H1 (cell line): ENCODE measurements around the gene STRN4. TPM values are rescaled to one million over a fixed set of nuclear protein-coding genes. Genes with fewer than 3 reads are reported as not detected.

Source experiments
- CTCF ChIA-PET: fragments of 300-600 bp; sonication (Branson Sonifier 250); formaldehyde crosslinking; loops from one replicate; lab custom pipeline; 2021; ENCODE audit not compliant: partially characterized antibody; lab: Charles Lee
- POLR2A ChIA-PET: fragments of 300-600 bp; sonication (Branson Sonifier 250); formaldehyde crosslinking; loops from one replicate; lab custom pipeline; 2021; ENCODE audit warnings: inconsistent platforms; ENCODE audit not compliant: partially characterized antibody; lab: Charles Lee
- DNase-seq, 2 experiments: peaks; one replicate each; pipeline versions ENCODE4 v3.0.0 to v3.0.0-alpha.2; 2010 to 2022; ENCODE audit warnings: low spot score in 2 of 2, low read depth in 1 of 2, mixed read lengths in 1 of 2
- FAIRE-seq: peaks from 2 replicates; lab custom pipeline; 2011; peaks lifted over from hg19 to GRCh38; lab: Jason Lieb, UNC
- H2AFZ ChIP-seq: 2 replicates; pipeline ENCODE4 v1.8.1; 2012; ENCODE audit warnings: low read length, inconsistent platforms
- H2AK5ac ChIP-seq: 2 replicates; pipeline ENCODE4 v1.6.1; 2013; ENCODE audit warnings: low read depth, low read length
- H2BK120ac ChIP-seq: replicated peaks from 2 replicates; pipeline ENCODE3; 2013; ENCODE audit warnings: low read depth, low read length, inconsistent platforms
- H2BK12ac ChIP-seq: 2 replicates; pipeline ENCODE4 v1.6.1; 2013; ENCODE audit warnings: low read depth, low read length
- H2BK15ac ChIP-seq: 2 replicates; pipeline ENCODE4 v1.6.1; 2013; ENCODE audit warnings: low read length
- H2BK20ac ChIP-seq: 2 replicates; pipeline ENCODE4 v1.6.1; 2013; ENCODE audit warnings: low read length
- H2BK5ac ChIP-seq: 2 replicates; pipeline ENCODE4 v1.6.1; 2013; ENCODE audit warnings: low read depth, low read length
- H3K14ac ChIP-seq: 2 replicates; pipeline ENCODE4 v1.6.1; 2013; ENCODE audit warnings: inconsistent platforms; ENCODE audit not compliant: insufficient read length
- H3K18ac ChIP-seq: 2 replicates; pipeline ENCODE4 v1.6.1; 2013; ENCODE audit warnings: low read length; ENCODE audit errors: extremely low read depth
- H3K23ac ChIP-seq: 2 replicates; pipeline ENCODE4 v1.6.1; 2013; ENCODE audit warnings: inconsistent platforms; ENCODE audit not compliant: insufficient read length
- H3K23me2 ChIP-seq: 2 replicates; pipeline ENCODE4 v1.6.1; 2013; ENCODE audit warnings: low read depth, low read length
- H3K27ac ChIP-seq: 2 replicates; pipeline ENCODE4 v1.6.1; 2011; ENCODE audit warnings: low read depth, low read length, inconsistent platforms
- H3K27me3 ChIP-seq, 4 experiments: replicated peaks in 1 of 4; 1 replicate in 1 of 4; 2 replicates in 3 of 4; pipeline versions ENCODE4 v1.6.1 to v1.8.1; 2011 to 2013; ENCODE audit warnings: low read length in 3 of 4, mild to moderate bottlenecking in 3 of 4, inconsistent platforms in 2 of 4, mixed read lengths in 2 of 4, moderate library complexity in 1 of 4; ENCODE audit not compliant: control insufficient read depth in 3 of 4, insufficient read depth in 3 of 4; ENCODE audit errors: extremely low read depth in 1 of 4
- H3K36me3 ChIP-seq, 4 experiments: 2 replicates each; pipeline versions ENCODE4 v1.6.1 to v1.8.1; 2011 to 2013; ENCODE audit warnings: mild to moderate bottlenecking in 4 of 4, low read length in 3 of 4, moderate library complexity in 2 of 4, control low read depth in 1 of 4, inconsistent platforms in 1 of 4; ENCODE audit not compliant: insufficient read depth in 4 of 4, control insufficient read depth in 2 of 4
- H3K4ac ChIP-seq: replicated peaks from 2 replicates; pipeline ENCODE3; 2013; ENCODE audit warnings: low read length, low read depth, mixed read lengths, inconsistent platforms; ENCODE audit not compliant: insufficient read length
- H3K4me1 ChIP-seq, 4 experiments: replicated peaks in 1 of 4; 1 replicate in 1 of 4; 2 replicates in 3 of 4; pipeline versions ENCODE4 v1.6.1 to v1.8.1; 2011 to 2013; ENCODE audit warnings: low read length in 3 of 4, inconsistent platforms in 2 of 4, mixed read lengths in 1 of 4; ENCODE audit not compliant: insufficient read depth in 4 of 4, control insufficient read depth in 3 of 4
- H3K4me2 ChIP-seq, 2 experiments: 2 replicates each; pipeline versions ENCODE4 v1.6.1 to v1.8.1; 2011 to 2013; ENCODE audit warnings: low read depth in 2 of 2, low read length in 2 of 2, control low read depth in 1 of 2, inconsistent platforms in 1 of 2, mild to moderate bottlenecking in 1 of 2; ENCODE audit not compliant: insufficient read depth in 1 of 2
- H3K4me3 ChIP-seq, 4 experiments: fragments of 200-600, 300-600 bp in 1 of 4; sonication (generic), shearing (Covaris generic), sonication (Bioruptor Twin) in 1 of 4; 2 replicates each; pipeline versions ENCODE4 v1.5.1 to v1.8.1; 2011 to 2016; ENCODE audit warnings: low read length in 4 of 4, low read depth in 3 of 4, control low read depth in 2 of 4, inconsistent platforms in 2 of 4, mild to moderate bottlenecking in 2 of 4, mixed read lengths in 1 of 4, moderate library complexity in 1 of 4; ENCODE audit not compliant: insufficient read depth in 2 of 4; ENCODE audit errors: extremely low read depth in 1 of 4
- H3K56ac ChIP-seq: replicated peaks from 2 replicates; pipeline ENCODE3; 2013; ENCODE audit warnings: low read depth, mild to moderate bottlenecking, mixed read lengths, low read length, inconsistent platforms; ENCODE audit not compliant: insufficient read length
- H3K79me1 ChIP-seq: 2 replicates; pipeline ENCODE4 v1.6.1; 2013; ENCODE audit warnings: low read depth, low read length, control low read depth
- H3K79me2 ChIP-seq, 2 experiments: 2 replicates each; pipeline versions ENCODE4 v1.6.1 to v1.8.1; 2012 to 2013; ENCODE audit warnings: low read length in 2 of 2, mild to moderate bottlenecking in 2 of 2, inconsistent platforms in 1 of 2; ENCODE audit not compliant: insufficient read depth in 2 of 2, control insufficient read depth in 1 of 2
- H3K9ac ChIP-seq, 4 experiments: replicated peaks in 1 of 4; 1 replicate in 1 of 4; 2 replicates in 3 of 4; pipeline versions ENCODE4 v1.6.1 to v1.8.1; 2011 to 2013; ENCODE audit warnings: low read depth in 3 of 4, low read length in 3 of 4, control low read depth in 2 of 4, mild to moderate bottlenecking in 2 of 4, moderate library complexity in 2 of 4, inconsistent platforms in 1 of 4; ENCODE audit errors: extremely low read depth in 1 of 4
- H3K9me3 ChIP-seq, 2 experiments: 2 replicates each; pipeline versions ENCODE4 v1.6.1 to v1.8.1; 2012 to 2013; ENCODE audit warnings: mild to moderate bottlenecking in 2 of 2, moderate library complexity in 2 of 2, control low read depth in 1 of 2, inconsistent platforms in 1 of 2, low read depth in 1 of 2, low read length in 1 of 2, mixed read lengths in 1 of 2; ENCODE audit not compliant: insufficient read depth in 2 of 2
- H4K20me1 ChIP-seq, 2 experiments: replicated peaks in 1 of 2; 2 replicates each; pipeline versions ENCODE3 to v1.8.1; 2011 to 2013; ENCODE audit warnings: inconsistent platforms in 2 of 2, low read length in 2 of 2, mild to moderate bottlenecking in 1 of 2; ENCODE audit not compliant: insufficient read depth in 2 of 2, control insufficient read depth in 1 of 2
- H4K5ac ChIP-seq: 2 replicates; pipeline ENCODE4 v1.6.1; 2013; ENCODE audit warnings: low read length, low read depth, mixed read lengths, inconsistent platforms; ENCODE audit not compliant: insufficient read length
- H4K8ac ChIP-seq: 2 replicates; pipeline ENCODE4 v1.8.0; 2013; ENCODE audit warnings: mild to moderate bottlenecking, moderate library complexity, low read length, inconsistent platforms; ENCODE audit not compliant: insufficient read depth; ENCODE audit errors: extremely low read depth
- H4K91ac ChIP-seq: replicated peaks from 2 replicates; pipeline ENCODE3; 2013; ENCODE audit warnings: low read length, mixed read lengths, inconsistent platforms; ENCODE audit not compliant: insufficient read length
- ASH2L ChIP-seq: fragments of 200-600, 300-600 bp; sonication (generic); IDR thresholded peaks from one replicate; pipeline ENCODE4 v1.7.1; 2017; ENCODE audit warnings: low read length
- CBX5 ChIP-seq: fragments of 300-800, 300-1000 bp; sonication (generic); IDR thresholded peaks from 2 replicates; pipeline ENCODE4 v1.7.1; 2016; ENCODE audit warnings: antibody characterized with exemption, low read length, low read depth
- EZH2 ChIP-seq: fragments of 200-600 bp; sonication (generic); IDR thresholded peaks from 2 replicates; pipeline ENCODE4 v1.7.1; 2012; ENCODE audit warnings: low read depth, mild to moderate bottlenecking, moderate library complexity, low read length, inconsistent platforms; ENCODE audit not compliant: severe bottlenecking
- HDAC2 ChIP-seq, 2 experiments: fragments of 300-600 bp in 1 of 2; sonication (generic) in 1 of 2; IDR thresholded peaks; 2 replicates each; pipeline ENCODE4 v1.6.1; 2011 to 2012; ENCODE audit warnings: low read depth in 2 of 2, low read length in 2 of 2, mild to moderate bottlenecking in 2 of 2, moderate library complexity in 2 of 2, borderline replicate concordance in 1 of 2, inconsistent platforms in 1 of 2
- JUND ChIP-seq: IDR thresholded peaks from 2 replicates; pipeline ENCODE4 v1.6.1; 2011; ENCODE audit warnings: mild to moderate bottlenecking, improper control_type of control experiment, low read length
- KDM1A ChIP-seq: fragments of 200-600, 300-600 bp; sonication (generic); IDR thresholded peaks from 2 replicates; pipeline ENCODE4 v1.7.1; 2016; ENCODE audit warnings: mild to moderate bottlenecking, low read length, borderline replicate concordance
- PHF8 ChIP-seq: fragments of 200-600 bp; sonication (generic); conservative IDR thresholded peaks from 2 replicates; pipeline ENCODE4 v1.7.1; 2012; ENCODE audit warnings: low read depth, mild to moderate bottlenecking, inconsistent platforms, low read length, moderate library complexity
- RAD21 ChIP-seq, 2 experiments: IDR thresholded peaks in 1 of 2; conservative IDR thresholded peaks in 1 of 2; 2 replicates each; pipeline ENCODE4 v1.6.1; 2011; ENCODE audit warnings: low read depth in 2 of 2, low read length in 2 of 2, improper control_type of control experiment in 1 of 2, inconsistent platforms in 1 of 2, mild to moderate bottlenecking in 1 of 2, moderate library complexity in 1 of 2
- RNF2 ChIP-seq: fragments of 200-900, 300-1000 bp; sonication (generic); IDR thresholded peaks from 2 replicates; pipeline ENCODE4 v1.7.1; 2016; ENCODE audit warnings: borderline replicate concordance, low read depth, mild to moderate bottlenecking, antibody characterized with exemption, low read length; ENCODE audit not compliant: poor library complexity, severe bottlenecking; ENCODE audit errors: missing control alignments
- WGBS, 2 experiments: shearing (Covaris generic) in 1 of 2; methylation state at CpG; one replicate each; pipeline versions ENCODE4 v1.1.6 to v1.1.7; 2013 to 2015; ENCODE audit warnings: low lambda C conversion rate in 2 of 2, mixed read lengths in 2 of 2, inconsistent platforms in 1 of 2, low coverage in 1 of 2, missing lambda C conversion rate in 1 of 2; ENCODE audit not compliant: insufficient replicate concordance in 2 of 2, insufficient coverage in 1 of 2, insufficient read length in 1 of 2; ENCODE audit errors: extremely low coverage in 1 of 2, missing lambda C conversion rate in 1 of 2; 5-methylcytosine and 5-hydroxymethylcytosine counted together
- polyA plus RNA-seq, 7 experiments: library from polyadenylated mRNA; depleted of rRNA in 3 of 7; stranded (reverse) in 5 of 7; unstranded in 2 of 7; fragments of >200 nt in 5 of 7; fragments of 200-250 nt in 2 of 7; gene quantifications; 1 replicate in 5 of 7; 2 replicates in 1 of 7; 4 replicates in 1 of 7; pipeline versions ENCODE4 v1.2.1 to v1.2.3, GENCODE V29; 2011 to 2013; ENCODE audit warnings: missing spikeins in 2 of 7, mixed read lengths in 2 of 7
- total RNA-seq: library from RNA; stranded (reverse); fragmentation: NEBNext Ultra II Directional; extraction: Animal tissue kit (Norgen Biotek cat#: 25700); gene quantifications from 2 replicates; pipeline ENCODE4 v1.2.1, GENCODE V29; 2021
- TF ChIP-seq, protein P1 (sequence below), 3 experiments: IDR thresholded peaks; 1 replicate in 2 of 3; 2 replicates in 1 of 3; pipeline versions ENCODE4 v1.5.1 to v1.6.1; 2011; ENCODE audit warnings: low read length in 3 of 3, mild to moderate bottlenecking in 3 of 3, inconsistent platforms in 2 of 3, low read depth in 1 of 3, moderate library complexity in 1 of 3; ENCODE audit not compliant: insufficient read depth in 1 of 3; ENCODE audit errors: control extremely low read depth in 1 of 3

STRN4 gene
- total and polyA plus RNA-seq, 2 of the 8 experiments (the other 6 are each of a cell fraction or from before 2014, with no cell fraction given), result 120 to 187 TPM

DNA sequence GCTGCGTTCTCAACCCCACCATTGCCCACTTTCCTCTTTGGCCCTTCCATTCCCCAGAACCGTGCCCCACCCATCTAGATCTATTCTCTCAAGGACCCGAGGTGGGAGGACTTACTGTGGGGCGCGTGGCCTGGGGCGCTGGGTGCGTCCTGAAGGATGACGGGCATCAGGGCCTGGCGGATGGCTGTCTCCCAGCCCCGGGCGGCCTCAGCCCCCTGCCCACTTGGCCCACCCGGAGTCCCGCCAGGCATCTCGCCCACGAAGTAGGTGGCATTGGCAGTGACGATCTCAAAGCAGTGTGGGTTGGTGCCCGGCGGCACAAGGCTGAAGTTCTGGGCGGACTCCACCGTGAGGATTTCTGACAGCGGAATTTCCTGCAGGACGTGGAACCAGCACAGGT lies 52.5 kb downstream of the STRN4 start:
- ChIA-PET POLR2A (interaction anchor here (1.6 kb wide), 1 partner anchor 60 kb away, joined by 3 read pairs; no protein-coding TSS in a partner anchor), CTCF (interaction anchor here (0.5 to 1.0 kb wide), 2 partner anchors 11 to 50 kb away, joined by 3 to 5 read pairs; no protein-coding TSS in a partner anchor)
- Histone ChIP-seq H3K4ac (no peak overlapping the region), H3K14ac (no peak overlapping the region), H3K18ac (no peak overlapping the region), H3K56ac (no peak overlapping the region), H2BK12ac (no peak overlapping the region), H3K9ac (no peak overlapping the region), H2BK5ac (no peak overlapping the region), H3K9me3 (no peaks in the 10 kb centered on the region), H2BK20ac (no peak overlapping the region), H2AFZ (no peak overlapping the region), H3K79me2 (no peaks in the 10 kb centered on the region), H3K23ac (no peak overlapping the region), H3K4me3 (no peak overlapping the region), H4K5ac (no peak overlapping the region), H3K27ac (no peak overlapping the region), H2AK5ac (no peak overlapping the region), H3K27me3 (no peaks in the 10 kb centered on the region), H4K91ac (no peak overlapping the region), H4K8ac (no peak overlapping the region), H2BK120ac (no peak overlapping the region), H3K23me2 (peaks cover 3% of the 10 kb centered on the region), H3K4me2 (no peak overlapping the region), H2BK15ac (no peak overlapping the region), H3K4me1 (peaks cover 0 to 8% (median 6%) of the 10 kb centered on the region in 4 experiments; a peak in 6 of 7 replicates), H4K20me1 (peaks cover 9 to 12% of the 10 kb centered on the region in 2 experiments), H3K79me1 (peaks cover 2% of the 10 kb centered on the region), H3K36me3 (peaks cover 39 to 72% (median 63%) of the 10 kb centered on the region in 4 experiments)
- TF ChIP-seq ASH2L, result no peak
- TF ChIP-seq RNF2, result no peak
- no peak for TF ChIP-seq PHF8
- TF ChIP-seq RAD21 (IDR thresholded peaks at IDR 0.05 in 1 of 2, conservative IDR thresholded peaks at IDR 0.05 in 1 of 2; ENCODE audit: low read depth in 2 of 2, low read length in 2 of 2), result no peak
- TF ChIP-seq CBX5, result no peak
- TF ChIP-seq HDAC2 (IDR thresholded peaks at IDR 0.05; ENCODE audit: borderline replicate concordance in 1 of 2, low read depth in 2 of 2, low read length in 2 of 2), result no peak
- TF ChIP-seq, protein P1, sequence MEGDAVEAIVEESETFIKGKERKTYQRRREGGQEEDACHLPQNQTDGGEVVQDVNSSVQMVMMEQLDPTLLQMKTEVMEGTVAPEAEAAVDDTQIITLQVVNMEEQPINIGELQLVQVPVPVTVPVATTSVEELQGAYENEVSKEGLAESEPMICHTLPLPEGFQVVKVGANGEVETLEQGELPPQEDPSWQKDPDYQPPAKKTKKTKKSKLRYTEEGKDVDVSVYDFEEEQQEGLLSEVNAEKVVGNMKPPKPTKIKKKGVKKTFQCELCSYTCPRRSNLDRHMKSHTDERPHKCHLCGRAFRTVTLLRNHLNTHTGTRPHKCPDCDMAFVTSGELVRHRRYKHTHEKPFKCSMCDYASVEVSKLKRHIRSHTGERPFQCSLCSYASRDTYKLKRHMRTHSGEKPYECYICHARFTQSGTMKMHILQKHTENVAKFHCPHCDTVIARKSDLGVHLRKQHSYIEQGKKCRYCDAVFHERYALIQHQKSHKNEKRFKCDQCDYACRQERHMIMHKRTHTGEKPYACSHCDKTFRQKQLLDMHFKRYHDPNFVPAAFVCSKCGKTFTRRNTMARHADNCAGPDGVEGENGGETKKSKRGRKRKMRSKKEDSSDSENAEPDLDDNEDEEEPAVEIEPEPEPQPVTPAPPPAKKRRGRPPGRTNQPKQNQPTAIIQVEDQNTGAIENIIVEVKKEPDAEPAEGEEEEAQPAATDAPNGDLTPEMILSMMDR (IDR thresholded peaks at IDR 0.05; ENCODE audit: control extremely low read depth in 1 of 3, insufficient read depth in 1 of 3, low read depth in 1 of 3, low read length in 3 of 3), result no peak
- no peak for TF ChIP-seq JUND
- TF ChIP-seq KDM1A, result no peak
- TF ChIP-seq EZH2, result no peak
- no peak for FAIRE-seq
- DNase-seq, result no peak
- WGBS, 2 experiments, result 96% methylated on average over 19 of the region's 22 CpGs; no CpG with 5 or more reads in 1 of the 2 experiments
